ENCODE results near the gene WDR54. TPM values are rescaled to one million over a fixed set of nuclear protein-coding genes. Genes with fewer than 3 reads are reported as not detected.

Gene WDR54
- total RNA-seq, 4 donors from 2014 or later: 12.3 to 19.7 (median 16.3) TPM; not detected in 1

- Histone ChIP-seq H3K9me3 (no peaks in the 10 kb centered on the region), H3K36me3 (no peaks in the 10 kb centered on the region), H3K4me1 (peaks cover 7 to 17% of the 10 kb centered on the region in 2 donors), H3K27ac (peak overlapping the region in 1 of 2 donors; percentile 35), H3K27me3 (no peaks in the 10 kb centered on the region), H3K4me3 (no peak overlapping the region)
- DNase-seq: no peak
- TF ChIP-seq POLR2A (IDR thresholded peaks at IDR 0.05) (no peak), CTCF (IDR thresholded peaks at IDR 0.05) (no peak)
- intact Hi-C loops (cut with DNase I; ENCODE audit: low total_unique reads): no loop called here
Observed at GRCh38 chr2:74384051-74384450, 37.5 kb upstream of the WDR54 start.

- no peak for TF ChIP-seq POLR2A (IDR thresholded peaks at IDR 0.05)
- no peaks in the 10 kb centered on the region for H3K27me3 ChIP-seq
- H3K4me1 ChIP-seq: peaks cover 9 to 11% of the 10 kb centered on the region in 2 donors
- H3K36me3 ChIP-seq: no peaks in the 10 kb centered on the region
- no peak overlapping the region for H3K27ac ChIP-seq
- no peak overlapping the region for H3K4me3 ChIP-seq
- DNase-seq: no peak
- no peaks in the 10 kb centered on the region for H3K9me3 ChIP-seq
- intact Hi-C loops (cut with DNase I; ENCODE audit: low total_unique reads): no loop called here
Observed at GRCh38 chr2:74385396-74385795, 36.1 kb upstream of the WDR54 start.

- intact Hi-C loops (cut with DNase I; ENCODE audit: low total_unique reads): no loop called here
- peaks cover 0 to 15% of the 10 kb centered on the region in 2 donors for H3K4me1 ChIP-seq
- no peak for DNase-seq
Observed at GRCh38 chr2:74387346-74387745, 34.2 kb upstream of the WDR54 start.

GRCh38 chr2:74390606-74391005 is 30.9 kb upstream of the WDR54 start:
- TF ChIP-seq POLR2A (IDR thresholded peaks at IDR 0.05) (no peak), CTCF (IDR thresholded peaks at IDR 0.05) (no peak)
- Histone ChIP-seq H3K4me3 (peak overlapping the region; percentile 83 to 91), H3K27me3 (no peaks in the 10 kb centered on the region), H3K36me3 (no peaks in the 10 kb centered on the region), H3K27ac (no peak overlapping the region), H3K9me3 (no peaks in the 10 kb centered on the region), H3K4me1 (peaks cover 0 to 15% of the 10 kb centered on the region in 2 donors)
- no peak for DNase-seq
- intact Hi-C loops (cut with DNase I; ENCODE audit: low total_unique reads): no loop called here

More at GRCh38 chr2:74387346-74387745, 34.2 kb upstream of the WDR54 start:
- Histone ChIP-seq H3K9me3 (no peaks in the 10 kb centered on the region), H3K27me3 (no peaks in the 10 kb centered on the region), H3K4me3 (no peak overlapping the region), H3K36me3 (no peaks in the 10 kb centered on the region), H3K27ac (peak overlapping the region in 1 of 2 donors; percentile 33)
- TF ChIP-seq POLR2A (IDR thresholded peaks at IDR 0.05) (no peak), CTCF (IDR thresholded peaks at IDR 0.05) (no peak)

- TF ChIP-seq CTCF (IDR thresholded peaks at IDR 0.05) (no peak), POLR2A (IDR thresholded peaks at IDR 0.05) (no peak)
- H3K27ac ChIP-seq: peak overlapping the region; percentile 92 to 94
- no peaks in the 10 kb centered on the region for H3K27me3 ChIP-seq
- peaks cover 0 to 15% of the 10 kb centered on the region in 2 donors for H3K4me1 ChIP-seq
- H3K9me3 ChIP-seq: no peaks in the 10 kb centered on the region
- no peak for DNase-seq
- H3K36me3 ChIP-seq: no peaks in the 10 kb centered on the region
- intact Hi-C loops (cut with DNase I; ENCODE audit: low total_unique reads): no loop called here
- peak overlapping the region; percentile 83 to 91 for H3K4me3 ChIP-seq
Observed at GRCh38 chr2:74391209-74391579, 30.3 kb upstream of the WDR54 start.

All from uterus (tissue), 4 donors.